NK-92 treated with Interleukin-12 subunit alpha and Interleukin-12 subunit beta, amount 100 ng/mL, for 24 hours (cell line): ENCODE results near the gene MEGF8.

Source experiments
- DNase-seq: peaks from one replicate; lab custom pipeline; 2025; lab: John Stamatoyannopoulos, UW

MEGF8 gene

GRCh38 chr19:42357290-42357689, 31.9 kb downstream of the MEGF8 start:
- no peak for DNase-seq

DNA sequence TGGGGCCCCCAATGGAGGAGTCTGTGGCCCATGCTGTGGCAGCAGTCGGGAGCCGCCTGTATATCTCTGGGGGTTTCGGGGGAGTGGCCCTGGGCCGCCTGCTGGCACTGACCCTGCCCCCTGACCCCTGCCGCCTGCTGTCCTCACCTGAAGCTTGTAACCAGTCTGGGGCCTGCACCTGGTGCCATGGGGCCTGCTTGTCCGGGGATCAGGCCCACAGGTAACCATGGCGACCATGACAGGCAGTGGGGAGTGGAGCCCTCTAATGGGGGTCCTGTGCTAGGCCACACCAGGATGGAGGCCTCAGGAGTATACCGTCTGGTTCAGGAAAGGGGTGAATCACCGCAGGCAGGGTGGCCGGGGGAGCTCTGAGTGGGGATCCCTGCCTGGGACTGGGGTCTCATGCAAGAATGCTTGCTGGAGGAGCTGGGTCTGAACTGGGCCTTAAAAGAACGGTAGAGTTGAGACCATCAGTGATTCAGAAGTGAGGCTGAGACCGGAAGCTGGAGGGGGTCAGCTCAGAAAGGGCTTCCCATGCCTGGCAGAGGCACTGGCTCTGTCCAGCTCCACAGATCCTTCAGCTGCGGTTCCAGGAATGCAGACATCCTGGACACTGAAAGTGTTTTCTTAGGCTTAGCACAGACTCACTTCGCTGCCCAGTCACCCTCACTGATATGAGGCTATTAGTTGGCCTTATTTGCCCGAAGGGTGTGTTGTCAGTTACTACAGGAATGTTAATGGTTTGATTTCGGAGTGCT, 35.5 kb downstream of the MEGF8 start:
- DNase-seq, result no peak

GRCh38 chr19:42361545-42361910, 36.1 kb downstream of the MEGF8 start:
- no peak for DNase-seq

DNA sequence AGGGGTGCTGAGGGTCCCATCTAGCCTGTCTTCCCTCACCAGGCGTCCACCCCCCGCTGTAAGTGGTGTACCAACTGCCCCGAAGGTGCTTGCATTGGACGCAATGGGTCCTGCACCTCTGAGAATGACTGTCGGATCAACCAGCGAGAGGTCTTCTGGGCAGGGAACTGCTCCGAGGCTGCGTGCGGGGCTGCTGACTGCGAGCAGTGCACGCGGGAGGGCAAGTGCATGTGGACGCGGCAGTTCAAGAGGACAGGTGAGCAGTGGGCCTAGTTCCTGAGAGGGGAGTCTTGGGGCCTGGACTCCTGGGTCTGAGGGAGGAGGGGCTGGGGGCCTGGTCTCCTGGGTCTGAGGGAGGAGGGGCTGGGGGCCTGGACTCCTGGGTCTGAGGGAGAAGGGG, 36.9 kb downstream of the MEGF8 start:
- DNase-seq, result no peak

DNA sequence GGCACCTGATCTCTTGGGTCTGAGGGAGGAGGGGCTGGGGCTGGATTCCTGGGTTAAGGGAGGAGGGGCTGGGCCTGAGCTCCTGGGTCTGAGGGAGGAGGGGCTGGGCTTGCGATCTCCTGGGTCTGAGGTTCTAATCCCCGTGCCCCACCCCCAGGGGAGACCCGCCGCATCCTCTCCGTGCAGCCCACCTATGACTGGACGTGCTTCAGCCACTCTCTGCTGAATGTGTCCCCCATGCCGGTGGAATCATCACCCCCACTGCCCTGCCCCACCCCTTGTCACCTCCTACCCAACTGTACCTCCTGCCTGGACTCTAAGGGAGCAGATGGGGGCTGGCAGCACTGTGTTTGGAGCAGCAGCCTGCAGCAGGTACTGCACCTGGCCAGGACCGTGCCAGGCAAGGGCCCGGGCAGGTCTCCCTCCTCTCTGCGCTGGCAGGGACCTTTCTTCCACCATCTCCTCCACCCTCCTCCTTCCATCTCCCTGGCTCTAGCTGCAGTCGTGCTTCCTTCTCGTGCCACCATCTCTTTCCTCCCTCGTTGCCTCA, 37.5 kb downstream of the MEGF8 start:
- no peak for DNase-seq

GRCh38 chr19:42363614-42364346, 38.3 kb downstream of the MEGF8 start:
- DNase-seq, result no peak

GRCh38 chr19:42366673-42367072, 41.2 kb downstream of the MEGF8 start:
- DNase-seq, result no peak

GRCh38 chr19:42367929-42368328, 42.5 kb downstream of the MEGF8 start:
- no peak for DNase-seq

GRCh38 chr19:42368360-42368759, 42.9 kb downstream of the MEGF8 start:
- DNase-seq, result no peak

- no peak for DNase-seq
Measured at GRCh38 chr19:42368765-42369164, 43.3 kb downstream of the MEGF8 start.

DNA sequence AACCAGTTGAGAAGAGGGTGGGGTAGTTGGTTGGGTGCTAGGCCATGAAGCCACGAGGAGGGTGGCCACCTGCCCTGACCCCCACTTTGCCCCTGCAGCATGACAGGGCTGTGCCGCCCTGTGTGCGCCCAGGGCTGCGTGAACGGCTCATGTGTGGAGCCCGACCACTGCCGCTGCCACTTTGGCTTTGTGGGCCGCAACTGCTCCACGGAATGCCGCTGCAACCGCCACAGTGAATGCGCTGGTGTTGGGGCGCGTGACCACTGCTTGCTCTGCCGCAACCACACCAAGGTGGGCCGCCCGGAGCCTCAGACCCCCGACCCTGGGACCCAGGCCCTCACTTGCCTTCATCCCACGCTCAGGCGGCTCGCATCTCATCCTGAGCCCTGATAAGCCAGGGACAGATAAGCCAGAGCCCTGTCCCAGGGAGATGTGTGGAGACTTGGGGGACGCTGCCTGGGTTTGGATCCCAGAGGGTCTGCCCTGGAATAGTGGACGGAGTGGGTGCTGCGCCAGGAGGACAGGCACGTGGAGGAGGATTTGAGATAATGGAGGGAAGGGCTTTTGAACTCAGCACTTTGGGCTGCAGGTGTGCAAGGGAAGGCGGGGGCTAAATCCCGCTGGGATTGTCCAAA, 44.1 kb downstream of the MEGF8 start:
- DNase-seq, result no peak

- DNase-seq, result no peak
Measured at GRCh38 chr19:42370068-42370520, 44.7 kb downstream of the MEGF8 start.

DNA sequence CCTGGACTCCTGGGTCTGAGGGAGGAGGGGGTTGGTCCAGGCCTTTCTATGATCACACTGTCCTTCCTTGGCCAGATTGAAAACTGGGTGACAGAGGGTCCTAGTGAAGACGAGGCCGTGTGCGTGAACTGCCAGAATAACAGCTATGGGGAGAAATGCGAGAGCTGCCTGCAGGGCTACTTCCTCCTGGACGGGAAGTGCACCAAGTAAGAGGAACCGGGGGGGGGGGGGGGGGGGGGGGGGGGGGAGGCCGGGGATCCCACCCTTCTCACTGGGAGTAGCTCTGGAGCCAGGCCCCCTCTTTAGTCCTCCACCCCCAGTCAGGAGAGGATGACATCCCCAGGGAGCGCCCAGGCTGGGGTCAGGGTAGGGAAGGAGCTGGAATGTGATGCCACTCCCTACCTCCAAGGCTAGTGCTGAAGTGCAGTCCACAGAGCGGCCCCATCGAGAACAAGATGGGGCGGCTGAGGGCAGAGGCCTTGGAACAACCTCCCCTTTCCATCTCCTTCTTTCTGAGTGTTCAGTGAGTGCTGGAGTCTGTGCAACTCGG, 45.3 kb downstream of the MEGF8 start:
- no peak for DNase-seq

GRCh38 chr19:42374826-42375376, 49.5 kb downstream of the MEGF8 start:
- no peak for DNase-seq

- DNase-seq, result no peak
Measured at GRCh38 chr19:42375415-42376176, 50.2 kb downstream of the MEGF8 start.

DNA sequence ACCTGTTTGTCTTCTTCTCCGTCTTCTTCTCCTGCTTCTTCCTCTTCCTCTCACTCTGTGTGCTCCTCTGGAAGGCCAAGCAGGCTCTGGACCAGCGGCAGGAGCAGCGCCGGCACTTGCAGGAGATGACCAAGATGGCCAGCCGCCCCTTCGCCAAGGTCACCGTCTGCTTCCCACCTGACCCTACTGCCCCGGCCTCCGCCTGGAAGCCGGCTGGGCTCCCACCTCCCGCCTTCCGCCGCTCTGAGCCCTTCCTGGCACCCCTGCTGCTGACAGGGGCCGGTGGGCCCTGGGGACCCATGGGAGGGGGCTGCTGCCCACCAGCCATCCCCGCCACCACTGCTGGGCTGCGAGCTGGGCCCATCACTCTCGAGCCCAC, 50.7 kb downstream of the MEGF8 start:
- no peak for DNase-seq

DNA sequence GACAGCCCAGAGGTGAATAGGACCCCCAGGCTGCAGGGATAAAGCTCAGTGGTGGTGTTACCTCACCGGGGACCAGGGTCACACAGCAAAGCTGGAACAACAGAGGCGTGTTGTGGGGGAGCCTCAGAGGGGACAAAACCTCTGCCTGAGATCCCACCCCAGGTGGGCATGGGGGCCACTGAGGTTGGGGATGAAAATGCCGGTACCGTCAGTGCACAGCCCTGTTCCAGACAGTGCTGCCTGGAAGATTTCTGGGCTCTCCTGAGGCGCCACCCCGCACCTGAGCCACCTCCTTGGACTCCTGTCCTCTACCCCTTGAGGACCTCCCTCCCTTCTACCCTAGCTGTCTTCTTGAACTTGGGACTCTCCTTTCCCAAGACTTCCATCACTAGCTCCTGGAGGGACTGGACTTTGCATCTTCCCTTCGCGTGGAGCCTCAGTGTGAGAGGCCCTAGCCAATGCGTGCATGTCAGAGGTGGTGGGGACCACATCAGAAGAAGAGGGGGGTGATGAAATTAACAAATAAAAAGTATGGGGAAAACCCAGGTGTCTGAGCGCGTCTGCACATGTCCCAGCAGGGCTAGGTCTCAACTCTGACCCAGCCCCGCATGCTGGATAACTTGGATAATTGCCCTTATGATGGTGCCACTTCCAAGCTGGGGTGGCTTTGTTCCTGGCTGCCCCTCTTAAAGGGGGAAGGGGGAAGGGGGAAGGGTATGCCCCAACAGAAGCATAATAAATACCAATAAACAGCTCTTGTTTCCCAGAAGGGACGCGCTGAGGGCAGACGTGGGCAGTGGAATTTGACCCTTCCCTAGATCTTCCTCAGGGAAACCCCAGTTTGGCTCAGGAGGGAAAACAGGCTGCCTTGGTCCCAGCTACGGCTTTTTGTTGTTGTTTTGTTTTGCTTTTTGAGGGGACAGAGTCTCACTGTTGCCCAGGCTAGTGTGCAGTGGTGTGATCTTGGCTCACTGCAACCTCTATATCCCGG, 53.1 kb downstream of the MEGF8 start:
- no peak for DNase-seq

DNA sequence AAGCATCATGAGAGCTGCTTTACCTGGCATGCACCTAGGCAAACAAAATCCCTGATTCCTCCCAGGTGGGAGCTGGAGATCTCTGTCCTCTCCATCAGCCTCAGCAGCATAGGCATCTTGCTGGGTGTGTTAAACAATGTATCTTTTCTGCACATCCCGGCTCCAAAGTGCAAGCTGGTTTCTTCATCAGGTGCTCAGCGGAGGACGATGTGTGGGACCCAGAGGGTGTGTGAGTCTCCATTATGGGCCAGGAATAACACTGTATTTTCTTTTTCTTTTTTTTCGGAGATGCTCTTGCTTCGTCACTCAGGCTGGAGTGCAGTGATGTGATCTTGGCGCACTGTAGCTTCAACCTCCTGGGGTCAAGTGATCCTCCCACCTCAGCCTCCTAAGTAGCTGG, 54.7 kb downstream of the MEGF8 start:
- no peak for DNase-seq

DNA sequence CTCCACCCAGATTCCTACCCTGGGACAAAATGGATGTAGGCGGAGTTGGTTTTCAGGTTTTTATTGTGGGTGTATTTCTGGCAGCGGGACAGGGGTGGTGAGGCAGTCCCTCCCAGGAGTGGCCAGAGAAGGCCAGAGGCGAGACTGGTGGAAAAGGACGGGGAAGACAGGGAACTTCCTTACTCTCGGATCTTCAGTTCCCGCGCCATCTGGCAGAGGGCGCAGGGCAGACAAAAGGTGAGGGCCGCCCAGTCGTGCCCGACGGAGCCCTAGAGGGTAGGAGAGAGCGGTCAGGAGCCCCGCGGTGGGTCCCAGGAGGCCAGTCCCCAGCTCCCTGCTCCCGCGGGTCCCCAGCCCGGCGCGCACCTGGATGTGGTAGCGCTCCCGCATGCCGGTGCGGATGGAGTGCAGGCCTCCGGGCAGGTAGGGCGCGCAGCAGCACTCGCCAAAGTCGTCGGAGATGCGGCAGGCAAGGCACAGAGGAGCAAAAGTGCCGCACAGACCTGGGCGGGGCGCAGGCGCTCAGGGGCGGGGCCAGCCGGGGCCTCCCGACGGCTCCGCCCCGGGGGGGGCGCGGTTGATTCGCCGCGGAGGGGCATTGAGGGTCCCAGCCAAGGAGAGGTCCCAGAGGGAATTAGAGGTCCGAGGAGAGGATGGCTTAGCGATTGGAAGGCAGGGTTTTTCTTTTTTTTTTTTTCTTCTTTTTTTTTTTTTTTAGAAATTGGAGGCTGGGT, 61.7 kb downstream of the MEGF8 start:
- no peak for DNase-seq
